GM19395 (cell line): ENCODE measurements around the gene SSTR5.

Experiments
- ATAC-seq: cut with Tn5 transposase; IDR thresholded peaks from one replicate; pipeline ENCODE4 v1.9.1; 2021; ENCODE audit warnings: mild to moderate bottlenecking, moderate library complexity; ENCODE audit not compliant: unreplicated experiment

The SSTR5 gene

DNA sequence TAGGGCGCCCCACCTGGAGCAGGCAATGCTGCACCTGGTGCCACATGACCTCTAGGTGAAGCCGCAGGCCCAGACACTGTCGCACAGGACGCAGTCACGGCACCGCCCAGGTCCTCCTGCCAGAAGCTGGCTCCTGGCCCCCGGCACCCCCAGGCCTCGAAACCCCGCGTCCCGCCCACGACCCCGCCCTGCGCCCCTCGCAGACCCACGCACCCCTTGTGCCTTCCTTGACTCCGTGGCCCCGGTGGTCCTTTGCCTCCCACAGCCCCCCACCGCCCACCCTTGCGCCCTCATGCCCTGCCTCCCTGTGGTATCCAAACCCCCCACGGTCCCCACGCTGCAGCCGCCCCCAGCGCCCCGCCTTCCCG, 29.8 kb downstream of the SSTR5 start:
- ATAC-seq, result no peak

DNA sequence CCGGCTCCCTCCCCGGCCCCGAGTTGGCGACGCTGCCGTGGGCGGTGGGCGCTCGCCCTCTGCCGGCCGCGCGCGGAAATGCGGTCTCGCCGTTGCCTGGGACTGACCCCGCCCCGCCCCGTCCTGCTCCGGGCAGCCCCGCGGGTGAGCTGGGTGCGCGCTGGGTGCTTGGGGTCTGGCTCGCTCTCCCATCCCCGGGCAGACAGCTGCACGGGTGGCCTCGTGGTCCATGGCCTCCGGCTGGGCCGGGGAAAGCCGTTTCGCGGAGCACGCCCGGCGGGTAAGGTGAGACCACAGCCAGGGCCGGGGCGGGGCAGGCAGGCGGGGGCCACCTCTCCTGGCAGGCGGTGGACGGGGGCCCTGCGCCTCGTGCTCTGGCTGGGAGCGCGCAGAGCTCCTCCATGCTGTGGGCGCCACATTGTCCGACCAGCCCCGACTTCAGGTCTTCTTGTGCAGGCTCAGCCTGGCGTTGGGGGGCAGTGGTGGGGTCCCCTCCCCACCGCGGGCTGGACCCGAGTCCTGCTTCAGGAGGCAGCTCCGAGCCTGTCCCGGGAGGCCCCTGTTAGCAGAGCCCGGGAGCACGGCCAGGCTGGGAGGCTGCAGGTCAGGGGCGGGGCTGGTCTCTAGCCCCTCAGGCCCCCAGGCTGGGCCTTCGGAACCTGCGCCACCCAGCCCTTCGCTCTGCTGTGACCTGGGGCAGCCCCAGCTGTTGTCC, 30.5 kb downstream of the SSTR5 start:
- no peak for ATAC-seq

DNA sequence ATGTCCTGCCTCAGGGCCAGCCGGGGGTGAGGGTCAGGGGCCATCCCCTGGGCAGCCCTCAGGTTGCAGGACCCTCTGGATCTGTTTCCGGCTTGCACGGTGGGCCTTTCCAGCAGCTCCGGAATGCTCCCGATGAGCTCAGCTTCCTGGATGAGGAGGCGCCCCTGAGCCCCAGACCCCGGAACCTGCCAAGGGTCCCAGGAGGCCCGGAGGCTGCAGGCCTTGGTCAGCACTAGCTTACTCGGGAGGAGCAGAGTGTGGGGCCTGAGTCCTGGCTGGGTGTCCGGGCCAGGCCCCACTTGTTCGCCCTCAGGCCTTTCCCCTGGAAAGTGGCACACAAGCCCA, 31.1 kb downstream of the SSTR5 start:
- ATAC-seq, result no peak

DNA sequence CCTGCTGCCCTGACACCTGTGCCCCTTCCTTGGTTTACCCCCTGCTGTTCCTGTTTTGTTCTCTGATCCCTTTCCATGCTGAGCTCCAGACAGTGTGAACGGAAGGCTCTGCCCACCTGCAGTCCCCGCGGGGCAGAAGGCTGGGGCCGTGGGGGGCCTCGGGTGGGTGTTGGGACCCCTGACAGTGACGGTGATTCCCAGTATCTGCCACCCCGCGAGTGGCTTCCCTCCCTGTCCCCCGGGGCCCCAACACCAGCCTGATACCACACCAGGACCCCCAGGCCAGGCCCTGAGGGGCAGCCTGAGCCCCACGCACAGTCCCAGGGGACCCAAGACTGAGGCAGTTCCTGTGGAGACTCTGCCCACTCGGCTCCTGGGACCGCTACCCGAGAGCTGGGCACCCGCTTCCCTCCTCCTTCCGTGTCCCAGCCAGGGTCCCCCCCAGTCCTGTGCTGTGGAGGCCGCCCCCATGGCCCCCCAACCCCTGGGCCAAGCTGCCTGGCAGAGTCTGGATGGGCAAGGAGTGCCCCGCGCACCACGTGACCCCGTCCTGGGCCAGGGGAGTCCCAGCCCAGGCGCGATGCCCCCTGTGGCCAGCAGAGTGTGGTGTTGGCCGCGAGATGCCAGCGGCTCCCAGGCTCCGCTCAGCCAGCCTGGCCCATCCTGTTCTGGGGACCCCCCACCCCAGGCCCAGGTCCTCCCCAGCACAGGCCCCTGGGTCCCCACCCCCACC, 33.5 kb downstream of the SSTR5 start:
- no peak for ATAC-seq

DNA sequence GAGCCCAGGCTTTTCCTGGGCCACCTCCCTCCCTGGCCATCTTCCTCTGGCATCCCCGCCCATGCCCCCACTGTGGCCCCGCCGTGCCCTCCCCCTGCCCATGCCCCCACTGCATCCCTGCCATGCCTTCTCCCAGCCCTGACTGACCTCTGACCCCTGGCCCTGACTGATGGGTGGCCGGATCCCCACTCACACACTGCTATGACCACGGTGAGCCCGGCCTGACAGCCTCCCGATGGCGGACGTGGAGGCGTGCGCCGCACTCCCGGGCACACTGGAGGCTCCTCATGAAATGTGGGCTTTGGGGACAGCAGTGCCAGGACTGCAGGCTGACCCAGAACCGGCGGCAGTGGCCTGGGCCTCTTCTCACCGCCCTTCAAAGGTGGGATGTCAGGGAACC, 34.1 kb downstream of the SSTR5 start:
- no peak for ATAC-seq

DNA sequence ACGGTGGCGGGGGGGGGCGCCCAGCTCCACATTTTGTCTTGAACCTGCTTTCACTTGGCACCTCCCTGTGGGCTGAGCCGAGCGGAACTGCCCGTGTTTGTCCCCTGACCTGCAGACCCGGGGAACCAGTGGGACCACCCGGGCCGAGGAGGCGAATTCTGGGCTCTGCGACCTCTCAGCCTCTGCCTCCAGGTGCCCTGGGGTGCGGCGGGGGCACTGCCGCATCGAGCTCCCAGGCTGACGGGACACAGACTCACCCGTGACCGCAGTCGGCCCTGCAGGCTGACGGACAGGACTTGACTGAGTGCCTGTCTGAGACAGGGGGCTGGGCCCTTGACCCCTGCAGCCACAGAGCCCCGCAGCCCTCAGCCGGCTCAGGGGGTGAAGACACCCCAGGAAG, 34.6 kb downstream of the SSTR5 start:
- no peak for ATAC-seq

DNA sequence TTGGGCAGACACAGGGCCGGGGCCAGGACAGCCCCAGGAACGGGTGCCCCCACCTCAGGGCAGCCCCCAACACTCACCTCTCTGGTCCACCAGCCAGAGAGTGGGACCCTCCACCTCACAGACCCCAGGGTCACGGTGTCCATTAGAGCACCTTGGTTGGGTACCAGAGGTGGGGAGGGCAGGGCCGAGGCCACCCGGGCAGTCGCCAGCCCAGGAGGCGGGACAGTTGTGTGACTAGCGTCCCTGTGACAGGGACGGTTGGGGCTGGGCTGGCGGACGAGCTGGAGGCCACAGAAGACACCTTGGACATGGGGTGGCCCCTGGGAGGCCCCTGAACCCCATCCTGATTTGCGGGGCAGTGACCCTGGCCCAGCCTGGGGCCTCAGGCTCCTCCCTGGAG, 35.2 kb downstream of the SSTR5 start:
- no peak for ATAC-seq

DNA sequence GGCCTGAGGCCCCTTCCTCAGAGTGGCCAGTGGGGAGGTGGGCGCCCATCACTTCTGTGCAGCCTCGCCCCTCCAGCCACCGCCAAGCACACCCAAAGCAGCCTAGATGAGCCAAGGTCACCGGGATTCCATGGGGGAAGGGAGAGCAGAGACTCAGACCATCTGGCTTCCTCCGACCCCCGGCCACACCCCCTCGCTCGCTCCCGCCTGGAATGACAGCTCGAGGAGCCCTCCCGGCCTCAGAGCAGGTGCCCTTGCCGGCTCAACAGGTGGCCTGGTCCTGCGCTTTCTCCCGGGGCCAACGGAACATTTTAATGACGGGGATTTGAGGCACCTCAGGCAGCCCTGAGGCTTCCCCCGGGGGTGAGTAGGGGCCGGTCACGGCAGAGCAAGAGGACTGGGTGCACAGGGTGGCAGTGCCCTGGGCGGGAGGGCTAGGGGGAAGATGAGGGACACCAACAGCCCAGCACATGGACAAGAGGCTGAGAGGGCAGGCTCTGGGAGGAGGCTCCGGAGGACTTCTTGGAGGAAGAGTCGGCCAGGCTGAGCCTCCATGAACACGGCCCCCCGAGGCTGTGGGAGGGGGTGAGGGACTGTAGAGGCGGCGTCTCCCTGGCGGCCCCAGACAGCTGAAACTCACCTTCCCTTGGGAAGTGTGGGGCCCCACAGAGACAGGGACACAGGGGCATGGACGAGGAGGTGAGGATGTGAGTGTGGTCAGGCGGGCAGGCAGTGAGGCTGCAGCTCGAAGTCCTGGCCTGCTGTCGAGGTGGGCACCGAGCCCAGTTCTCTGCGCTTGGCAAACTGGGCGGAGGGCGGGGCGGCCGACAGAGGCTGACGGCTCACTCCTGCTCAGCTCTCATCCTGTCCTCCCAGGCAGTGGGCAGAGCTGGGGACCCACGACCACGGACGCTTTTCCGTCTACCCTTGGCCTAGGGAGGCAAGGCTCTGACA, 36.0 kb downstream of the SSTR5 start:
- ATAC-seq, result no peak

DNA sequence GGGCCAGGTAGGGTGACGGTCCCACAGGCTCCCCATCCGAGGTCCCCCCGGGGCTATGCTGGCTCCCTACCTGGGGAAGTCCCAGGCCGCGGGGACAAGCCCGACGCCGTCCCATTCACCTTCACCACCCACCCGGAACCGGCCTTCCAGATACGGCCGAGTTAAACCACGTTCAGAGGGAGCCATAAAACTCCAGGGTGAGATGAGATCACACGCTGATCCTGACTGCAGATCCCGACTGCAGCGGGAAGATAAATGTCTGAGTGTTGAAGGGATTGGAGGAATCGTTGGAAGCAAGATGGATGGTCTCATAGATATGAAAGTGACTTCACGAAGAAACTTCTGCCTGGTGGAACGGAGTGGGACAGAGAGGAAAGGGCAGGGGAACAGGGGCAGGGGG, 37.1 kb downstream of the SSTR5 start:
- ATAC-seq, result no peak

DNA sequence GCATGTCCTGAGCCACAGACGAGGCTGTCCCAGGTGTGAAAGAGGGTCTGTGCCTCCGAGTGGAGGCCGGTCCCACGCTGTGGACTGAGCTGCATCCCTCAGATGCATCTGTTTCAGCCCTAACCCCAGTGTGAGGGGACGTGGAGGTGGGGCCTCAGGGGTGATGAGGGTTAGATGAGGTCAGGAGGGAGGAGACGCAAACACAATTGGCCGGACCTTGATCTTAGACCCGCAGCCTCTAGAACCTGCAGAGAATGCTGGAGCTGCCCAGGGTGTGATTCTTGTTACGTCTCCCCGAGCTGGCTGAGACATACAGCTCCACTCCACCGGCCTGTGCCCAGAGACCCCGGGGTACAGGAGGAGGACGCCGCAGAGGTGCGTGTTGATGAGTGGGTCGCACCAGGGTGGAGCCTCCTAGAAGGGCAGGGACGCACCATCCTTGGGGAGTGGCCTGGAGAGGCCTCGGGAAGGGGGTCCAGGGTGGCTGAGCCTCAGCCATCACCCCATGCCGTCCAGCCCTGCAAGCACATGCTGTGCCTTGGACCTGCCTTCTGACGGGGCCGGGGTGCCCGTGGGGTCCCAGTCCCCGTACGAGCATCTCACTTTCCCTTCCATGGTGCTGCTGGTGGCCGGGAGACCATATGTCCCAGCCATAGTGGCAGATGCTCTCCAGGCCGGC, 40.1 kb downstream of the SSTR5 start:
- no peak for ATAC-seq

DNA sequence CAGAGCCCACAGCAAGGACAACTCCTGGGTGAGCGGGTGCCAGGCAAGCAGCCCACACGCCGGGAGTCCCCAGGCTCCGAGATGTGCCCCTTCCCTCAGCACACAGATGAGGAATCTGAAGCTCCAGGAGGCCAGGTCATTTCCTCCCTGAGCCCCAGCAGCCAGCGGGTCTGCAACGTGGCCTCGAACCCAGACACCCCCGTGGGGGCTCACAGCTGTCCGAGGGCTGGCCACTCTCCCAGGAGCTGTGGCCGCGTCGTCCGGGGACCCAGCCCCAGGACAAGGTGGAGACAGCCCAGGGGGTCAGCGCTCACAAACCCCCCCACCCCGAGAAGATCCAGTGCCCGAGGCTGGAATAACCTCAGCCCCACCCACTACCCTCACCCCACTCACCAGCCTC, 40.9 kb downstream of the SSTR5 start:
- no peak for ATAC-seq

DNA sequence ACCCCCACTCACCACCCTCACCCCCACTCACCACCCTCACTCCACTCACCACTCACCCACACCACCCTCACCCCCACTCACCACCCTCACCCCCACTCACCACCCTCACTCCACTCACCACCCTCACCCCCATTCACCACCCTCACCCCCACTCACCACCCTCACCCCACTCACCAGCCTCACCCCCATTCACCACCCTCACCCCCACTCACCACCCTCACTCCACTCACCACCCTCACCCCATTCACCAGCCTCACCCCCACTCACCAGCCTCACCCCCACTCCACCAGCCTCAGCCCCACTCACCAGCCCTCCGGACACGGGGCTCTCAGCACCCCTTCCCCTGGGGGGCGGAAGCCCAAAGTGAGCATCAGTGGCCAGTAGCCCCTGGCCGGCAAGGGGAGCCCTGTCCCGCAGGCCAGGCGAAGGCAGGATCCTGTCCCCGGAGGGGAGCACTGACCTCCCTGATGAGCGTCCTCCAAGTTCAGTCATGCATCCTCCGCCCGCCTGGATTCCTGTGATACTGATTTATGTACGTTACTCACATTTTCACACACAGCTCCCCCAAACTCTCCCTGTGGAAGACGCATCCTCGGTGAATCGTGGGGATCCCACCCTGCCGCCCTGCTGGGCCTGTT, 41.5 kb downstream of the SSTR5 start:
- ATAC-seq, result no peak

DNA sequence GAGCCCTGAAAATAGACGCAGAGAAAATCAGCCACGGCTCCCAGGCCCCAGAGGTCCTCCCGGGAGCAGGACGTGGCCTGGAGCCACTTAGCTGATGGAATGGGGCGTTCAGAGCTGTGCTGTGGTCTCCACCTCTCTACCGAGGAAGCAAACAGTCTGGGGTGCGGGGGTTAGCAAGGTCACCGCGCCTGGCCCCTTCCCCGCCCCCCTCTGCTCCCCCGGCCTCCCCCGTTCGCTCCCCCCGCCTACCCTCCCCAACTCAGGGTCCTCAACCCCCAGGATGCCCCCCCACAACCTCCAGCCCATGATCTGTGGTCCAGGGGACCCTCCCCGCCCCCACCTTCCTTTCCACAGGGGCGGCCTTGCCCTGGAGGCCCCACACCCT, 44.1 kb downstream of the SSTR5 start:
- ATAC-seq, result no peak

DNA sequence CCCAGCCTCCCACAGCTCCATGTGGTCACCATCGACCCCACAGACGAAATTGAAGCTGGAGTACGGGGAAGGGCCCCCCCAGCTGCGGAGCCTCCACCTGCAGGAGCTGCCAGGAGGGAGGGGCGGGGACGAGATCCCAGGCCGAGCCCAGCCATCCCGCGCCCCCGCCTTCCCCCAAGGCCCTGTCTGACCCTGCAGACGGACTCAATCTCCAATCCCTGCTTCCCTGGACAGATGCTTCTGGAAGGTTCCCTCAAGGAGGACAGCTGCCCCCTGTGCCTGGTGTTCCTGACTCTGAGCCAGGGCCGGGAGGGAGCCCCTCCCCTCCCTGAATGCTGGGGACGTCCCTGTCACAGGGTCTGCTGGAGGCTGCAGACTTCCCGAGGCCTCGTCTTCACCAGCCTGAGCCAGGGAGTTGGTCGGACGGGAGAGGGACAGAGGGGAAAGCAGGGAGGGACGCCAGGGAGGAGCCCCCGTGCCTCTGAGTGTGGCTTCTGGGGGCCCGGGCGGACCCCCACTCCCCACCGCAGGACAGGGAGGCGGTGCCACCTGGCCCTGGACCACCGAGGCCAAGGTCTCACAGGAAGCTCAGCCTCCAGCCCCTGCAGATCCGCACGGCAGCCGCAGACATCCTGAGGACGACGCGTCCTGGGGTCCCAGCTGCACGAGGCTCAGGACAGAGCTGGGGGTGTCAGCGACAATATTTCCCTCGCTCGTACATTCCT, 44.8 kb downstream of the SSTR5 start:
- ATAC-seq, result no peak

DNA sequence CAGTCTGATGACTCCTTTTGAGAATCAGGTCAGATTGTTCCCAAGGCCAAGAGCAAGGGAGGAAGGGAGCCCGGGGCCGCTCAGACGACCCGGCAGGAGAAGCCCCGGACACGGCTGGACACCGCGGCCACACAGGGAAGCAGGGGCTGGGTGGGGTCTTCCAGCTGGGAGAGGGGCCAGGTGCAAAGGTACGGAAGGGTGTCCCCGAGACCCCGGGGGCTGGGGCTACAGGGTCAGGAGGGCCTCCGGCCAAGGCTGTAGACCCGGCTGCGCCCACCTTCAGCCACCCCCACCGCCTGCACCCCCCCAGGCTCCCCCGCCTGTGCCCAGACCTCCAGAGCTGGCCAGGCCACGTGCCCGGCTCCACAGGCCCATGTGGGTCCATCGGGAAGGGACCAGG, 45.4 kb downstream of the SSTR5 start:
- ATAC-seq, result no peak

DNA sequence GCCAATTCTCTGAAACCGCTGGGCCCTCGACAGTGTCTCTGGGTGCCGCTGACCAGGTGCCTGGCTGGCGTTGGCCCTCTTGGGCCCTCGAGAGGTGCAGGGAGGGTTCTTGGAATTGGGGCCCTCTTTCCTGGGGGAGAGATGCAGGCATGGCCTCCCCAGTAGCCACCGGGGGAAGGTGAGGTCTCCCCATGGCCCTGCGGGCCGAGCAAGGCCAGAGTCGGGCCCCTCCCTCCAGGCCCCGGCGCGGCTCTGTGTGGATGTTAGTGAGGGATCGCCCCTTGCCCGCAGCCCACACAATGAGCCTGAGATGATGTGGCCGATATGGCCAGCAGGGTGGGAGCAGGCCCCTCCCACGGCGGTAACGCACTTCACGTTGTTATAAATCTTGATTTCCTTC, 46.6 kb downstream of the SSTR5 start:
- ATAC-seq, result no peak

DNA sequence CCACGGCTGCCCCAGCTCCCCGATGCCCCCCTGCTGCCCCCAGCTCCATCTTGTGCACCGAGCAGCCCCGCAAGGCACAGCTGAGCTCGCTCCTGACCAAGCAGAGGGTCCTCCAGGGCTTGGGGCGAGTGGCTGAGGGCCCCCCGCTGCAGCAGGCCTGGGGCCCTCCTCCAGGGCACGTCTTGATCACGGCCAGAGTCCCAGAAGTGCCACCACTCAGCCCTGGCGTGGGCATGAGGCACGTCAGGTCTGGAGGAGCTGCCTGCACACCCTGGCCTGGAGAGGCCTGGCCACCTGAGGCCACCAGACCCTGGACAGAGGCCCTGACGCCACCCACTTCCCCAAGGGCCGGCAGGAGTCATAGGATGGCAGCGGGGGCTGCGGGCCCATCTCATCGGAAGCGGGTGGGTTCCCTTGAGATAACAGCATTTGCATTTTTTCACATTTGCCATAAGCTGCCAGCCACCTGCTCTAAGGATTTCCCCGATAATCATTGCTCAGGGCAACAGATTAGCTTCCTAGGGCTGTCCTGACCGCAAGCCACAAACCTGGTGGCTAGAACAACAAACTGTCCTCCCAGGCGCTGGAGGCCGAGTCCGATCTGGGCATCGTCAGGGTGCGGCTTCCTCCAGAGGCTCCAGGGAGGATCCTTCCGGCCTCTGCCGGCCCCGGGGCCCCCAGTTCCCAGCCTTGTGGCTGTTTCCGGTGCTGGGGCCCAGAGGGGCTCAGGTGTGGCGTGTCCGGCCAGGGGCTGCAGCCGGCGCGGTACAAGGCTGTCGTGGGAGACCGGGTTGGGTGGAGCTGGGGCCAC, 47.4 kb downstream of the SSTR5 start:
- ATAC-seq, result no peak

DNA sequence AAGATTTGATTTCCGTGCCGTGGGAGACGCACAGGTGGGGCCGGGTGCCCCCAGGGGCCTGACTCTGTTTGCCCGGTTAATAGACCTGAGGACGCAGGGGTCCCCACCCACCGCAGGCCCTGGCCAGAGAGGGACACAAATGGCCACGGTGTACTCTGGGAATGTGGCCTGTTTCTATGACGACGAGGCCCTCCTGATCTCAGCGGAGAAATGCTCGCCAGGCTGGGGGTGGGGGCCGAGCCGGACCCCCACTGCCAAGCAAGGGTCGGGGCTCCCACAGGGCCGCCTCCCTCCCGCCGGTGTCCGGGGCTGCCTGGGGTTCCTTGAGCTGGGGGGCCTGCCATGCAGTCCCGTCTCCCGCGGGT, 48.0 kb downstream of the SSTR5 start:
- ATAC-seq, result no peak

DNA sequence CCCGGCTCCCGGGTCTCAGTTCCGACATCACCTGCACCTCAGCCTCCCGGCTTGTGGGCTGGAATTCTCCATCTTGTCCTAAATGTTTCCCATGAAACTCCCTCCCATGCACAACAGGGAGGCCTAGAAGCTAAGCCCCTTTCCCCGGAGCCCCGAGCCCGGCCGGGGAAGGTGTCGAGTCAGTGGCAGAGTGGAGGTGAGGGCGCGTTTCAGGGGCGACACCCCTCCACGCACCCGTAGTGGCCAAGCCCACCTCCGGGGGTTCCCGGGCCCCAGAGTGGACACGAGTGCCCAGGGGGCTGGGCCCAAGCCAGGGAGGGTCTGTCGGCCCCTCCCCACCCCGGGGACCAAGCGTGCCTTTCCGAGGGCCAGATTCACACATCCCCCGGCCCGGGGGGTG, 48.5 kb downstream of the SSTR5 start:
- ATAC-seq, result no peak
